ENCODE measurements around the gene C16orf86. TPM values are rescaled to one million over a fixed set of nuclear protein-coding genes. Genes with fewer than 3 reads are reported as not detected.

C16orf86 gene
- total RNA-seq, 1 donor: 6.8 TPM

DNA sequence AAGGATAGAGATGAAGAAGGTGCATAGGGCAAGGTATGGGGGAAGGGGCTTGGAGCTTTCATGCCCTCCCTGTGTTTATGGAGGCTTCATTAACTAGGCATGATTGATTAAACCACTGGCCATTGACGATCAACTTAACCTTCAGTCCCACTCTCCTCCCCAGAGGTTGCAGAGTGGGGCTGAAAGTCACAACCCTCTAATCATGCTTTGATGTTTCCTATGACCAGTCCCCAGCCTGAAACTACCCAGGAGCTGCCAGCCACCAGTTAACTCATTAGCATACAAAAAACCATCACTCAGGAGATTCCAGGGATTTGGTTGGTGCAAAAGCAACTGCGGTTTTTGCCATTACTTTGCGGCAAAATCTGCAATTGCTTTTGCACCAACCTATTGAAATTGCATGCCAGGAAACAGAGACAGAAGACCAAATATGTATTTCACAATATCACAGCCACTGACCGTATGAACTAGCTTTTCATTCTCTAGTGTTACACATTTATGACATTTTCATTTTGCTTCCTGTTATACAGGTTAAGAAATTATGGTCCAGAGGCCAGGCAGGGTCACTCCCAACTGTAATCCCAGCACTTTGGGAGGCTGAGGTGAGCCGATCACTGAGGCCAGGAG is 47.1 kb downstream of the C16orf86 start:
- no peak overlapping the region for H3K4me3 ChIP-seq (ENCODE audit: low read length)
- H3K4me1 ChIP-seq (ENCODE audit: insufficient read depth, low read length): peaks cover 36% of the 10 kb centered on the region
- no peaks in the 10 kb centered on the region for H3K9me3 ChIP-seq (ENCODE audit: low read depth, low read length)
- H3K27me3 ChIP-seq (ENCODE audit: insufficient read depth, low read length): no peaks in the 10 kb centered on the region

DNA sequence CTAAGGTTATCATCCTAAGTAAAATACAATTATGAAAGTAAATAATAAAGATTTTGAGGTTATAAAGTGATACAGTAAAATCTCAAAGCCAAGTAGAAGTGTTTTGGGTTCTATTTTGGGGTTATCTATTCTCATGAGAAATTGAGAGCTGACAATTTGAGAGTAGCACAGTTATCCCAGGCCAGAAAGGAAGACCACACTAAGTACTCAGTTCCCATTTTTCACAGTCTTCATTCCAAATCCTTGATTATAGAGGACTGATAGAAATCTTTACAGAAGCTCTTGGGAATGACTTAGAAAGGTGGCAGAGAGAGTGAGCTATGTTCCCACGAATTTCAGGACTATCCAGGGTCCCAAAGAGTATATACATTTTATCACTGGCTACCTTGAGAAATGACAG is 47.9 kb downstream of the C16orf86 start:
- Histone ChIP-seq H3K27me3 (ENCODE audit: insufficient read depth, low read length) (no peaks in the 10 kb centered on the region), H3K4me3 (ENCODE audit: low read length) (no peak overlapping the region), H3K9me3 (ENCODE audit: low read depth, low read length) (no peaks in the 10 kb centered on the region), H3K4me1 (ENCODE audit: insufficient read depth, low read length) (peaks cover 36% of the 10 kb centered on the region)

DNA sequence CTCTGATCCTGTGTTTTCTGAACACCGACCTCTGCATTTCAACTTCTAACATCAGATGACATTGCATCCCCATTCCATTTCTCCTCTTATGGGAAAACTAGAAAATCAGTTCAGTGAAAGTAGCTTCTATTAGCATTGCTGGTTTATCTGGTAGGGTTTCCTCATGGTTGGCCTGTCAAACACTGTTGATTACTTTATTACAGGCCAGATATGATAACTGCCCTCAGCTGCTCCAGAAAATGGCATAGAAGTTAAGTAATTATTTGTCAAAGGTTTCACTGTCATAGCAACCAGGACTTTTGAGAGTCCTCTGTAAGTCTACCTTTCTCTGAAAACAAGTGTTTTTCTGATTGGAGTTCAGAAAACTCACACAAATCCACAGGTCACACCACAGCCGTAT is 49.5 kb downstream of the C16orf86 start:
- Histone ChIP-seq H3K4me3 (ENCODE audit: low read length) (no peak overlapping the region), H3K9me3 (ENCODE audit: low read depth, low read length) (no peaks in the 10 kb centered on the region)

More for the DNA sequence above, 49.5 kb downstream of the C16orf86 start:
- no peaks in the 10 kb centered on the region for H3K27me3 ChIP-seq (ENCODE audit: insufficient read depth, low read length)
- peaks cover 46% of the 10 kb centered on the region for H3K4me1 ChIP-seq (ENCODE audit: insufficient read depth, low read length)

Other genes with a start within 250 kb of the C16orf86 start
- gene HSD11B2, start 235.7 kb upstream of the C16orf86 start, total RNA-seq: not detected
- gene ATP6V0D1, start 185.7 kb upstream of the C16orf86 start, total RNA-seq: 113 TPM
- gene AGRP, start 183.3 kb upstream of the C16orf86 start, total RNA-seq: not detected
- gene RIPOR1, start 138.0 kb upstream of the C16orf86 start, total RNA-seq: 42.6 TPM
- gene CTCF, start 104.3 kb upstream of the C16orf86 start, total RNA-seq: 43.2 TPM
- gene CARMIL2, start 21.7 kb upstream of the C16orf86 start, total RNA-seq: 20.8 TPM
- 12.7 TPM for gene ACD, start 6.6 kb upstream of the C16orf86 start, total RNA-seq
- 3.0 TPM for gene PARD6A, start 5.9 kb upstream of the C16orf86 start, total RNA-seq
- gene ENKD1, start 64 bp upstream of the C16orf86 start, total RNA-seq: 3.0 TPM
- gene GFOD2, start 52.5 kb downstream of the C16orf86 start, total RNA-seq: 2.0 TPM
- 8.5 TPM for gene RANBP10, start 139.7 kb downstream of the C16orf86 start, total RNA-seq
- gene TSNAXIP1, start 140.1 kb downstream of the C16orf86 start, total RNA-seq: 0.42 TPM
- gene THAP11, start 175.5 kb downstream of the C16orf86 start, total RNA-seq: 38.5 TPM
- 89.1 TPM for gene NUTF2, start 180.1 kb downstream of the C16orf86 start, total RNA-seq
- gene CENPT, start 180.9 kb downstream of the C16orf86 start, total RNA-seq: 20.8 TPM
- 48.1 TPM for gene EDC4, start 206.2 kb downstream of the C16orf86 start, total RNA-seq
- not detected for gene NRN1L, start 218.1 kb downstream of the C16orf86 start, total RNA-seq
- gene PSKH1, start 226.4 kb downstream of the C16orf86 start, total RNA-seq: 4.3 TPM

Measured in mononuclear cell (primary cell).